ENCODE results near the gene ZNRF1. TPM values are rescaled to one million over a fixed set of nuclear protein-coding genes. Genes with fewer than 3 reads are reported as not detected.

The ZNRF1 gene
- total and polyA plus RNA-seq, 2 donors from 2014 or later = 10.8 to 23.1 TPM

GRCh38 chr16:75131081-75131480 lies 132.3 kb downstream of the ZNRF1 start:
- no peak for FAIRE-seq
- Histone ChIP-seq H3K9ac (ENCODE audit: low read length in 3 of 3) (no peak overlapping the region), H3K27me3 (ENCODE audit: control insufficient read depth, insufficient read depth, low read length) (no peaks in the 10 kb centered on the region), H3K36me3 (ENCODE audit: control insufficient read depth in 2 of 3, insufficient read depth in 3 of 3, low read length in 3 of 3) (no peaks in the 10 kb centered on the region), H3K27ac (ENCODE audit: low read depth in 2 of 2, low read length in 2 of 2) (no peak overlapping the region), H3K4me3 (ENCODE audit: low read length in 3 of 3) (no peak overlapping the region), H3K9me3 (ENCODE audit: control insufficient read depth in 2 of 3, insufficient read depth in 1 of 3, low read length in 3 of 3) (no peaks in the 10 kb centered on the region), H3K4me1 (ENCODE audit: control insufficient read depth in 2 of 3, insufficient read depth in 2 of 3, low read depth in 1 of 3, low read length in 3 of 3) (no peaks in the 10 kb centered on the region)
- DNase-seq = no peak
- TF ChIP-seq CTCF (IDR thresholded peaks at IDR 0.05; ENCODE audit: borderline replicate concordance, extremely low read depth, insufficient read depth) = no peak
- intact Hi-C loops (cut with DNase I) = no loop called here

GRCh38 chr16:75138233-75138632 lies 139.4 kb downstream of the ZNRF1 start:
- Histone ChIP-seq H3K27ac (ENCODE audit: low read depth in 2 of 2, low read length in 2 of 2) (no peak overlapping the region), H3K9ac (ENCODE audit: low read length in 3 of 3) (no peak overlapping the region), H3K4me3 (ENCODE audit: low read length in 3 of 3) (no peak overlapping the region), H3K9me3 (ENCODE audit: control insufficient read depth in 2 of 3, insufficient read depth in 1 of 3, low read length in 3 of 3) (no peaks in the 10 kb centered on the region), H3K4me1 (ENCODE audit: control insufficient read depth in 2 of 3, insufficient read depth in 2 of 3, low read depth in 1 of 3, low read length in 3 of 3) (no peaks in the 10 kb centered on the region), H3K27me3 (ENCODE audit: control insufficient read depth, insufficient read depth, low read length) (no peaks in the 10 kb centered on the region), H3K36me3 (ENCODE audit: control insufficient read depth in 2 of 3, insufficient read depth in 3 of 3, low read length in 3 of 3) (no peaks in the 10 kb centered on the region)
- no peak for FAIRE-seq
- TF ChIP-seq CTCF (IDR thresholded peaks at IDR 0.05; ENCODE audit: borderline replicate concordance, extremely low read depth, insufficient read depth) = no peak
- intact Hi-C loops (cut with DNase I) = no loop called here
- DNase-seq = no peak

- Histone ChIP-seq H3K4me3 (ENCODE audit: low read length in 3 of 3) (no peak overlapping the region), H3K27ac (ENCODE audit: low read depth in 2 of 2, low read length in 2 of 2) (no peak overlapping the region), H3K36me3 (ENCODE audit: control insufficient read depth in 2 of 3, insufficient read depth in 3 of 3, low read length in 3 of 3) (no peaks in the 10 kb centered on the region), H3K27me3 (ENCODE audit: control insufficient read depth, insufficient read depth, low read length) (no peaks in the 10 kb centered on the region), H3K9me3 (ENCODE audit: control insufficient read depth in 2 of 3, insufficient read depth in 1 of 3, low read length in 3 of 3) (no peaks in the 10 kb centered on the region), H3K4me1 (ENCODE audit: control insufficient read depth in 2 of 3, insufficient read depth in 2 of 3, low read depth in 1 of 3, low read length in 3 of 3) (no peaks in the 10 kb centered on the region), H3K9ac (ENCODE audit: low read length in 3 of 3) (no peak overlapping the region)
- TF ChIP-seq CTCF (IDR thresholded peaks at IDR 0.05; ENCODE audit: borderline replicate concordance, extremely low read depth, insufficient read depth) = no peak
- DNase-seq = no peak
- no peak for FAIRE-seq
- intact Hi-C loops (cut with DNase I) = no loop called here
These were observed 139.8 kb downstream of the ZNRF1 start for GRCh38 chr16:75138636-75139035.

- Histone ChIP-seq H3K9ac (ENCODE audit: low read length in 3 of 3) (no peak overlapping the region), H3K4me3 (ENCODE audit: low read length in 3 of 3) (no peak overlapping the region), H3K9me3 (ENCODE audit: control insufficient read depth in 2 of 3, insufficient read depth in 1 of 3, low read length in 3 of 3) (no peaks in the 10 kb centered on the region), H3K4me1 (ENCODE audit: control insufficient read depth in 2 of 3, insufficient read depth in 2 of 3, low read depth in 1 of 3, low read length in 3 of 3) (no peaks in the 10 kb centered on the region), H3K36me3 (ENCODE audit: control insufficient read depth in 2 of 3, insufficient read depth in 3 of 3, low read length in 3 of 3) (no peaks in the 10 kb centered on the region), H3K27ac (ENCODE audit: low read depth in 2 of 2, low read length in 2 of 2) (no peak overlapping the region), H3K27me3 (ENCODE audit: control insufficient read depth, insufficient read depth, low read length) (no peaks in the 10 kb centered on the region)
- DNase-seq (no peak), FAIRE-seq (no peak)
- intact Hi-C loops (cut with DNase I) = no loop called here
- TF ChIP-seq CTCF (IDR thresholded peaks at IDR 0.05; ENCODE audit: borderline replicate concordance, extremely low read depth, insufficient read depth) = no peak
These were observed 140.7 kb downstream of the ZNRF1 start for GRCh38 chr16:75139498-75139897.
